Amygdala (tissue), 56 donors: ENCODE results near the gene TMEM106A.
"Not testable (repeated sequence)": the region's sequence is repeated elsewhere in the genome, so short reads cannot be mapped to it uniquely, and the experiment has no call there.

Experiments
- DNase-seq, 56 donors: peaks; one replicate each; lab custom pipeline; 2025; lab: John Stamatoyannopoulos, UW

TMEM106A gene

GRCh38 chr17:43211480-43212402 is at the start of gene TMEM106A:
Gene TMEM106A, plus strand, starts transcription at chr17:43211875. Its CDS starts 1,167 bp downstream, at chr17:43213042.
- DNase-seq = peak in 46 of 56 donors; percentile 2 to 57 (median 26)

- DNase-seq = not testable (repeated sequence)
These were observed 45.7 kb upstream of the TMEM106A start for GRCh38 chr17:43165971-43166370.

GRCh38 chr17:43169561-43170139 is 42.0 kb upstream of the TMEM106A start:
- peak in 9 of 56 donors; percentile 10 to 43 (median 26) for DNase-seq

GRCh38 chr17:43170140-43170765 is 41.4 kb upstream of the TMEM106A start:
- peak; percentile 50 to 94 (median 80) for DNase-seq

GRCh38 chr17:43170766-43171585 is 40.7 kb upstream of the TMEM106A start, which contains the start of gene NBR1:
Gene NBR1, plus strand, starts transcription at chr17:43171214. Its CDS starts 4,586 bp downstream, at chr17:43175800.
- DNase-seq = peak; percentile 63 to 99 (median 94)

GRCh38 chr17:43171586-43172487 is 39.8 kb upstream of the TMEM106A start:
- DNase-seq = peak in 5 of 56 donors; percentile 2 to 45 (median 8)

- DNase-seq = no peak
These were observed 36.2 kb upstream of the TMEM106A start for GRCh38 chr17:43175213-43176118.

GRCh38 chr17:43176119-43176570 is 35.5 kb upstream of the TMEM106A start:
- DNase-seq = no peak

GRCh38 chr17:43183921-43184320 is 27.8 kb upstream of the TMEM106A start:
- no peak for DNase-seq

GRCh38 chr17:43186656-43187055 is 25.0 kb upstream of the TMEM106A start:
- DNase-seq = not testable (repeated sequence)

- no peak for DNase-seq
These were observed 18.4 kb upstream of the TMEM106A start for GRCh38 chr17:43193251-43193650.

- no peak for DNase-seq
These were observed 12.0 kb upstream of the TMEM106A start for GRCh38 chr17:43199633-43200032.

GRCh38 chr17:43200127-43200526 is 11.5 kb upstream of the TMEM106A start:
- DNase-seq = no peak

GRCh38 chr17:43203013-43203412 is 8.7 kb upstream of the TMEM106A start:
- DNase-seq = not testable (repeated sequence)

GRCh38 chr17:43210576-43210975 is 1.1 kb upstream of the TMEM106A start:
- no peak for DNase-seq

GRCh38 chr17:43211123-43211479 is 574 bp upstream of the TMEM106A start:
- no peak for DNase-seq

- DNase-seq = no peak
These were observed 1.2 kb downstream of the TMEM106A start for GRCh38 chr17:43212641-43213490.
